Astrocyte (in vitro differentiated cells and primary cell): ENCODE data around the gene PCDHGB3.
A peak's percentile ranks its signal among the peaks of the same experiment; 100 is the strongest.

Experiments used
- EZH2 ChIP-seq: IDR thresholded peaks from 2 replicates; pipeline ENCODE4 v1.6.1; 2012; ENCODE audit warnings: mild to moderate bottlenecking, low read length, inconsistent platforms; ENCODE audit not compliant: insufficient read depth
- TF ChIP-seq, protein P1 (sequence below): IDR thresholded peaks from 2 replicates; pipeline ENCODE4 v1.5.1; 2011; ENCODE audit warnings: low read depth, mild to moderate bottlenecking, inconsistent platforms, low read length, moderate library complexity; ENCODE audit not compliant: insufficient read depth

DNA sequence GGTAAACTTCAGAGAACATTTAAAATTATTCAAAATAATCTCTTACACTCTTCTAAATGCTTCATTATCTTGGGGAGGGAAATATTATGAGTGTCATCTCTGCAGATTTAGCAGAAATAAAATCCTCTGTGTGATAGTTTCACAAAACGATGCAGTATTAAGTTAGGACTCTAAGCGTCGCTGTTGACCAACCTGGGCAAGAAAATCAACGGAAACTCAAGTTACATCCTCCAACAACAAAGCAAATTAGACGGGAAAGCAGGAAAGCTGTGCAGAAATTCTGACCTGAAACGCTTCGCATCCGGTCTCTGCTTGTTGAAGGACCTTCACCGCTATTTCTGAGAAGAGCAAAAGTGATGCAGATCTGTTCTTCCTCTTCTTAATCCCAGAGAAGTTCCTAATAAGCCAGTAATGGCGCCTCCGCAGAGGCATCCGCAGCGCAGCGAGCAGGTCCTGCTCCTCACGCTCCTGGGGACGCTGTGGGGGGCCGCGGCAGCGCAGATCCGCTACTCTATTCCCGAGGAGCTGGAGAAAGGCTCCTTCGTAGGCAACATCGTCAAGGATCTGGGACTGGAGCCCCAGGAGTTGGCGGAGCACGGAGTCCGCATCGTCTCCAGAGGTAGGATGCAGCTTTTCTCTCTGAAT lies 3.8 kb downstream of the PCDHGB3 start, which contains the start of gene PCDHGA6:
- TF ChIP-seq, protein P1, sequence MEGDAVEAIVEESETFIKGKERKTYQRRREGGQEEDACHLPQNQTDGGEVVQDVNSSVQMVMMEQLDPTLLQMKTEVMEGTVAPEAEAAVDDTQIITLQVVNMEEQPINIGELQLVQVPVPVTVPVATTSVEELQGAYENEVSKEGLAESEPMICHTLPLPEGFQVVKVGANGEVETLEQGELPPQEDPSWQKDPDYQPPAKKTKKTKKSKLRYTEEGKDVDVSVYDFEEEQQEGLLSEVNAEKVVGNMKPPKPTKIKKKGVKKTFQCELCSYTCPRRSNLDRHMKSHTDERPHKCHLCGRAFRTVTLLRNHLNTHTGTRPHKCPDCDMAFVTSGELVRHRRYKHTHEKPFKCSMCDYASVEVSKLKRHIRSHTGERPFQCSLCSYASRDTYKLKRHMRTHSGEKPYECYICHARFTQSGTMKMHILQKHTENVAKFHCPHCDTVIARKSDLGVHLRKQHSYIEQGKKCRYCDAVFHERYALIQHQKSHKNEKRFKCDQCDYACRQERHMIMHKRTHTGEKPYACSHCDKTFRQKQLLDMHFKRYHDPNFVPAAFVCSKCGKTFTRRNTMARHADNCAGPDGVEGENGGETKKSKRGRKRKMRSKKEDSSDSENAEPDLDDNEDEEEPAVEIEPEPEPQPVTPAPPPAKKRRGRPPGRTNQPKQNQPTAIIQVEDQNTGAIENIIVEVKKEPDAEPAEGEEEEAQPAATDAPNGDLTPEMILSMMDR: peak; percentile 49
- TF ChIP-seq EZH2: no peak
